Purkinje cell (primary cell): ENCODE results near the gene L3HYPDH. TPM values are rescaled to one million over a fixed set of nuclear protein-coding genes. Genes with fewer than 3 reads are reported as not detected.

ENCODE experiments used
- polyA plus RNA-seq: library from polyadenylated mRNA; unstranded; fragments of >200 nt; fragmentation: Nextera tagmentation; gene quantifications from 2 replicates; pipeline ENCODE4 v1.2.1, GENCODE V29; 2014

L3HYPDH gene
- polyA plus RNA-seq, result 4.8 and 9.3 TPM in 2 replicates

GRCh38 chr14:59483819-59484638 is at the start of gene L3HYPDH, which contains the start of gene JKAMP:
Gene L3HYPDH (minus strand): TSS chr14:59484408. CDS start chr14:59484316, 92 bp downstream.
Gene JKAMP (plus strand): TSS chr14:59484517. CDS start chr14:59484590, 73 bp downstream.

DNA sequence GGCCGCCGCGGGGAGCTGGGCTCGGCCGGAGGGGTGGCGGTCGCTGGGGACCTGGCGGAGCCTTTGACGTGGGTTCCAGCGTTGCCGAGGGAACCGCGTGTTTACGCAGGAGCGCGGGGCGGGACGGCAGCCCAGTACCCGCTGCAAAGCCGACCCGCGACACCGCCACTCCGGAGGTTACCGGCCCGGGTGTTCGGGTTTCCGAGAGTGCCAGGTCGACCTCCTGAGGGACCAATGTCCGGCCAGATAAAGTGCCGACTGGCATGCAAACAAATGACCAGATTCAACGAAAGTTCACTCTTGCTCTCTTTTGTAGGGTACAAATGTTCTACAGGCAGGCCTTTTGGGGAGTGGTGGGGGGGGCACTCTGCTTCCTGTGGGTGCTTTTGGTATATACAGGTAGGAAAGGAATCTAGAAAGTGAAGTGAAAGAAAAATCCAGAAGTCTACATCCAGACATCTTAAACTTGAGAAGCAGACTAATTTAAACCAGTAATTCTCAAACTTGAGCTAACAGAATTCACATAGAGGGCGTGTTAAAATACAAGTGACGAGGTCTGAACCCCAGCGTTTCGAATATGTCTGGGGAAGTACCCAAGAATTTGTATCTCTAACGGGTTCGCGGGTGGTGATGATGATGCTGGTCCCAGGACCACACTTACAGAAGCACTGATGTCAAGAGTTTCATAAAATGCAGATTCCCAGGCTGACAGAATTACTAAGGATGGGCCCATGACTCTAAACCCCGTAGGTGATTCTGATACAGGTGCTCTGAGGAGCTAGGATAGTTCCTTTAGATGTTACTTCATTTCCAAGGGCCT is 18.7 kb downstream of the L3HYPDH start, which contains the start of gene GPR135:
TSS of gene GPR135 (minus strand) at position 65 of the 820 bp plus-strand sequence. CDS start 154 bp downstream, outside the sequence.

Other genes with a start within 250 kb of the L3HYPDH start
- 0.69 and 2.2 TPM in 2 replicates for gene GPR135, start 19.0 kb downstream of the L3HYPDH start, polyA plus RNA-seq
- gene JKAMP, start 109 bp upstream of the L3HYPDH start, polyA plus RNA-seq, result 287 and 372 TPM in 2 replicates
- gene CCDC175, start 92.4 kb upstream of the L3HYPDH start, polyA plus RNA-seq, result 4.2 and 5.4 TPM in 2 replicates